HEK293 (cell line): ENCODE results near the gene ADAMTS2.

Experiments used
- CTCF ChIA-PET: fragments of 350-600 bp; formaldehyde crosslinking; extraction: SDS; loops from one replicate; lab custom pipeline; 2021; ENCODE audit warnings: antibody characterized with exemption; lab: Yijun Ruan, JAX
- POLR2A ChIA-PET: fragments of 300-600 bp; formaldehyde crosslinking; extraction: SDS; loops from one replicate; lab custom pipeline; 2020; ENCODE audit warnings: antibody characterized with exemption, inconsistent platforms; lab: Yijun Ruan, JAX
- H3K27ac ChIP-seq: fragments of 200-500 bp; sonication (Bioruptor generic); 2 replicates; pipeline ENCODE4 v1.5.1; 2014; ENCODE audit warnings: low read depth, low read length, control low read depth, inconsistent platforms; ENCODE audit errors: extremely low read depth
- H3K36me3 ChIP-seq, 2 experiments: fragments of 200-500 bp in 1 of 2; sonication (Bioruptor generic) in 1 of 2; 1 replicate in 1 of 2; 2 replicates in 1 of 2; pipeline ENCODE4 v1.5.1; 2014 to 2017; ENCODE audit warnings: inconsistent platforms in 2 of 2, low read length in 2 of 2; ENCODE audit not compliant: control insufficient read depth in 2 of 2, insufficient read depth in 1 of 2
- H3K4me1 ChIP-seq: fragments of 200-500 bp; sonication (Bioruptor generic); 2 replicates; pipeline ENCODE4 v1.5.1; 2014; ENCODE audit warnings: mild to moderate bottlenecking, low read length, inconsistent platforms; ENCODE audit not compliant: control insufficient read depth, insufficient read depth
- H3K4me3 ChIP-seq: 2 replicates; pipeline ENCODE4 v1.5.1; 2011; ENCODE audit warnings: low read depth, mild to moderate bottlenecking, control low read depth, low read length, moderate library complexity
- H3K9me3 ChIP-seq: fragments of 200-500 bp; sonication (Bioruptor generic); 2 replicates; pipeline ENCODE4 v1.5.1; 2014; ENCODE audit warnings: low read depth, low read length, inconsistent platforms; ENCODE audit not compliant: control insufficient read depth, insufficient read depth
- ATF2 ChIP-seq: fragments of 450-650 bp; formaldehyde crosslinking; IDR thresholded peaks from 2 replicates; pipeline ENCODE4 v1.5.1; 2016; ENCODE audit warnings: missing biosample characterization, missing genetic modification characterization, low read depth
- SP3 ChIP-seq: fragments of 450-650 bp; formaldehyde crosslinking; IDR thresholded peaks from 2 replicates; pipeline ENCODE4 v1.5.1; 2016; ENCODE audit warnings: missing biosample characterization, missing genetic modification characterization
- ZBTB17 ChIP-seq: fragments of 450-650 bp; formaldehyde crosslinking; IDR thresholded peaks from 2 replicates; pipeline ENCODE4 v1.5.1; 2016; ENCODE audit warnings: missing biosample characterization, missing genetic modification characterization
- ZBTB44 ChIP-seq: fragments of 450-650 bp; IDR thresholded peaks from 2 replicates; pipeline ENCODE4 v1.5.1; 2018; ENCODE audit warnings: missing biosample characterization, mild to moderate bottlenecking, missing genetic modification characterization
- ZBTB7A ChIP-seq: fragments of 450-650 bp; formaldehyde crosslinking; IDR thresholded peaks from 2 replicates; pipeline ENCODE4 v1.5.1; 2016; ENCODE audit warnings: low read depth, missing biosample characterization, missing genetic modification characterization
- ZNF114 ChIP-seq: fragments of 450-650 bp; formaldehyde crosslinking; IDR thresholded peaks from 2 replicates; pipeline ENCODE4 v1.5.0; 2017; ENCODE audit warnings: missing biosample characterization, missing genetic modification characterization
- ZNF121 ChIP-seq: fragments of 450-650 bp; formaldehyde crosslinking; IDR thresholded peaks from 2 replicates; pipeline ENCODE4 v1.5.1; 2016; ENCODE audit warnings: missing biosample characterization, missing genetic modification characterization
- ZNF202 ChIP-seq: fragments of 450-650 bp; formaldehyde crosslinking; IDR thresholded peaks from 2 replicates; pipeline ENCODE4 v1.5.1; 2016; ENCODE audit warnings: missing biosample characterization, missing genetic modification characterization, borderline replicate concordance
- ZNF302 ChIP-seq: fragments of 450-650 bp; formaldehyde crosslinking; IDR thresholded peaks from 2 replicates; pipeline ENCODE4 v1.5.1; 2016; ENCODE audit warnings: missing biosample characterization, missing genetic modification characterization, low read depth
- ZNF324 ChIP-seq: fragments of 450-650 bp; formaldehyde crosslinking; IDR thresholded peaks from 2 replicates; pipeline ENCODE4 v1.5.1; 2016; ENCODE audit warnings: missing biosample characterization, missing genetic modification characterization
- ZNF341 ChIP-seq: fragments of 450-650 bp; formaldehyde crosslinking; IDR thresholded peaks from 2 replicates; pipeline ENCODE4; 2016; ENCODE audit warnings: low read depth, missing biosample characterization, missing genetic modification characterization
- ZNF354C ChIP-seq: fragments of 450-650 bp; formaldehyde crosslinking; IDR thresholded peaks from 2 replicates; pipeline ENCODE4 v1.5.1; 2016; ENCODE audit warnings: missing biosample characterization, missing genetic modification characterization, low read depth, borderline replicate concordance
- ZNF404 ChIP-seq: fragments of 450-650 bp; formaldehyde crosslinking; IDR thresholded peaks from 2 replicates; pipeline ENCODE4 v1.5.1; 2017; ENCODE audit warnings: missing biosample characterization, missing genetic modification characterization
- ZNF426 ChIP-seq: fragments of 450-650 bp; formaldehyde crosslinking; IDR thresholded peaks from 2 replicates; pipeline ENCODE4 v1.5.1; 2017; ENCODE audit warnings: missing biosample characterization, missing genetic modification characterization, mild to moderate bottlenecking, inconsistent platforms, moderate library complexity
- ZNF501 ChIP-seq: fragments of 450-650 bp; formaldehyde crosslinking; IDR thresholded peaks from 2 replicates; pipeline ENCODE4 v1.5.1; 2016; ENCODE audit warnings: missing biosample characterization, missing genetic modification characterization
- ZNF560 ChIP-seq: fragments of 450-650 bp; formaldehyde crosslinking; IDR thresholded peaks from 2 replicates; pipeline ENCODE4 v1.5.1; 2017; ENCODE audit warnings: missing biosample characterization, missing genetic modification characterization, borderline replicate concordance
- ZNF561 ChIP-seq: fragments of 450-650 bp; IDR thresholded peaks from 2 replicates; pipeline ENCODE4 v1.5.1; 2018; ENCODE audit warnings: missing biosample characterization, missing genetic modification characterization, borderline replicate concordance
- ZNF571 ChIP-seq: fragments of 450-650 bp; formaldehyde crosslinking; IDR thresholded peaks from 2 replicates; pipeline ENCODE4 v1.5.0; 2017; ENCODE audit warnings: missing biosample characterization, missing genetic modification characterization
- ZNF610 ChIP-seq: fragments of 450-650 bp; formaldehyde crosslinking; IDR thresholded peaks from 2 replicates; pipeline ENCODE4 v1.5.1; 2016; ENCODE audit warnings: missing biosample characterization, missing genetic modification characterization, borderline replicate concordance
- ZNF768 ChIP-seq: fragments of 450-650 bp; formaldehyde crosslinking; IDR thresholded peaks from 2 replicates; pipeline ENCODE4 v1.5.1; 2018; ENCODE audit warnings: missing biosample characterization, mild to moderate bottlenecking, missing genetic modification characterization
- ZSCAN30 ChIP-seq: fragments of 450-650 bp; IDR thresholded peaks from 2 replicates; pipeline ENCODE4 v1.5.1; 2018; ENCODE audit warnings: missing biosample characterization, mild to moderate bottlenecking, missing genetic modification characterization, moderate library complexity
- TF ChIP-seq, protein P1 (sequence below): fragments of 450-650 bp; formaldehyde crosslinking; IDR thresholded peaks from 2 replicates; pipeline ENCODE4 v1.5.1; 2017; ENCODE audit warnings: missing biosample characterization, missing genetic modification characterization
- TF ChIP-seq, protein P2 (sequence below): fragments of 450-650 bp; formaldehyde crosslinking; IDR thresholded peaks from 2 replicates; pipeline ENCODE4 v1.5.1; 2017; ENCODE audit warnings: missing biosample characterization, missing genetic modification characterization

Gene ADAMTS2

GRCh38 chr5:179227229-179227579, 118.1 kb downstream of the ADAMTS2 start:
- TF ChIP-seq ZNF341 (tag by site-specific recombination) (no peak), ZNF354C (no peak), ZNF610 (no peak), ZNF501 (tag by site-specific recombination) (no peak), ATF2 (no peak), ZNF302 (tag by site-specific recombination) (no peak), SP3 (tag by site-specific recombination) (no peak), ZBTB7A (no peak), ZNF324 (tag by site-specific recombination) (no peak), ZNF426 (no peak), ZNF114 (no peak), ZNF561 (tag by site-specific recombination) (no peak), ZBTB44 (tag by site-specific recombination) (no peak), ZNF121 (tag by site-specific recombination) (no peak), ZNF768 (tag by site-specific recombination) (no peak), ZNF202 (tag by site-specific recombination) (no peak), ZNF404 (no peak), ZSCAN30 (tag by site-specific recombination) (no peak)
- TF ChIP-seq, protein P1, sequence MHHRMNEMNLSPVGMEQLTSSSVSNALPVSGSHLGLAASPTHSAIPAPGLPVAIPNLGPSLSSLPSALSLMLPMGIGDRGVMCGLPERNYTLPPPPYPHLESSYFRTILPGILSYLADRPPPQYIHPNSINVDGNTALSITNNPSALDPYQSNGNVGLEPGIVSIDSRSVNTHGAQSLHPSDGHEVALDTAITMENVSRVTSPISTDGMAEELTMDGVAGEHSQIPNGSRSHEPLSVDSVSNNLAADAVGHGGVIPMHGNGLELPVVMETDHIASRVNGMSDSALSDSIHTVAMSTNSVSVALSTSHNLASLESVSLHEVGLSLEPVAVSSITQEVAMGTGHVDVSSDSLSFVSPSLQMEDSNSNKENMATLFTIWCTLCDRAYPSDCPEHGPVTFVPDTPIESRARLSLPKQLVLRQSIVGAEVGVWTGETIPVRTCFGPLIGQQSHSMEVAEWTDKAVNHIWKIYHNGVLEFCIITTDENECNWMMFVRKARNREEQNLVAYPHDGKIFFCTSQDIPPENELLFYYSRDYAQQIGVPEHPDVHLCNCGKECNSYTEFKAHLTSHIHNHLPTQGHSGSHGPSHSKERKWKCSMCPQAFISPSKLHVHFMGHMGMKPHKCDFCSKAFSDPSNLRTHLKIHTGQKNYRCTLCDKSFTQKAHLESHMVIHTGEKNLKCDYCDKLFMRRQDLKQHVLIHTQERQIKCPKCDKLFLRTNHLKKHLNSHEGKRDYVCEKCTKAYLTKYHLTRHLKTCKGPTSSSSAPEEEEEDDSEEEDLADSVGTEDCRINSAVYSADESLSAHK (tag by site-specific recombination) = no peak
- no peaks in the 10 kb centered on the region for H3K9me3 ChIP-seq
- no peaks in the 10 kb centered on the region for H3K36me3 ChIP-seq
- H3K4me3 ChIP-seq = no peak overlapping the region
- no peak overlapping the region for H3K27ac ChIP-seq
- no peaks in the 10 kb centered on the region for H3K4me1 ChIP-seq
- POLR2A ChIA-PET = no interaction called here
- CTCF ChIA-PET = interaction anchor here (0.6 kb wide), 1 partner anchor 8 kb away, joined by 3 read pairs; no protein-coding TSS in a partner anchor

GRCh38 chr5:179226696-179227095, 118.6 kb downstream of the ADAMTS2 start:
- Histone ChIP-seq H3K36me3 (no peaks in the 10 kb centered on the region), H3K4me3 (no peak overlapping the region), H3K9me3 (no peaks in the 10 kb centered on the region), H3K4me1 (no peaks in the 10 kb centered on the region), H3K27ac (no peak overlapping the region)
- TF ChIP-seq ZBTB17 (tag by site-specific recombination) = no peak
- TF ChIP-seq, protein P2, sequence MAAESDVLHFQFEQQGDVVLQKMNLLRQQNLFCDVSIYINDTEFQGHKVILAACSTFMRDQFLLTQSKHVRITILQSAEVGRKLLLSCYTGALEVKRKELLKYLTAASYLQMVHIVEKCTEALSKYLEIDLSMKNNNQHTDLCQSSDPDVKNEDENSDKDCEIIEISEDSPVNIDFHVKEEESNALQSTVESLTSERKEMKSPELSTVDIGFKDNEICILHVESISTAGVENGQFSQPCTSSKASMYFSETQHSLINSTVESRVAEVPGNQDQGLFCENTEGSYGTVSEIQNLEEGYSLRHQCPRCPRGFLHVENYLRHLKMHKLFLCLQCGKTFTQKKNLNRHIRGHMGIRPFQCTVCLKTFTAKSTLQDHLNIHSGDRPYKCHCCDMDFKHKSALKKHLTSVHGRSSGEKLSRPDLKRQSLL (tag by site-specific recombination) = no peak
- TF ChIP-seq ZNF501 (tag by site-specific recombination) = no peak
- no peak for TF ChIP-seq ZNF571 (tag by site-specific recombination)
- no peak for TF ChIP-seq ZNF560 (tag by site-specific recombination)
- POLR2A ChIA-PET = no interaction called here
- CTCF ChIA-PET = interaction anchor here (0.6 to 0.7 kb wide), 2 partner anchors 8 to 118 kb away, joined by 3 read pairs; no protein-coding TSS in a partner anchor
